SK-N-SH (cell line): ENCODE measurements around the gene SLC7A7. TPM values are rescaled to one million over a fixed set of nuclear protein-coding genes. Genes with fewer than 3 reads are reported as not detected.

Source experiments
- CTCF ChIA-PET: fragments of 300-600, 350-600 bp; formaldehyde crosslinking; extraction: SDS; loops from one replicate; lab custom pipeline; 2021; lab: Yijun Ruan, JAX
- POLR2A ChIA-PET: fragments of 350-600 bp; sonication (Branson Sonifier 250); formaldehyde crosslinking; extraction: SDS; loops from one replicate; lab custom pipeline; 2020; ENCODE audit warnings: antibody characterized with exemption, inconsistent platforms; lab: Yijun Ruan, JAX
- DNase-seq: peaks from one replicate; pipeline ENCODE4 v3.0.0; 2012
- H2AFZ ChIP-seq: fragments of 200-600 bp; sonication (generic); 2 replicates; pipeline ENCODE4 v1.8.1; 2016; ENCODE audit warnings: antibody characterized with exemption, mild to moderate bottlenecking, low read depth
- H3F3A ChIP-seq: fragments of 200-600 bp; sonication (generic); replicated peaks from 2 replicates; pipeline ENCODE3; 2016; ENCODE audit warnings: antibody characterized with exemption, mild to moderate bottlenecking; ENCODE audit not compliant: insufficient read depth
- H3K27ac ChIP-seq, 2 experiments: fragments of 200-500 bp in 1 of 2; fragments of 200-600 bp in 1 of 2; sonication (Bioruptor generic) in 1 of 2; sonication (generic), shearing (Covaris generic) in 1 of 2; 2 replicates each; pipeline versions ENCODE4 v1.5.1 to v1.6.1; 2014 to 2016; ENCODE audit warnings: low read depth in 2 of 2, inconsistent platforms in 1 of 2, low read length in 1 of 2, mild to moderate bottlenecking in 1 of 2, mixed read lengths in 1 of 2
- H3K27me3 ChIP-seq: fragments of 200-600 bp; sonication (generic), shearing (Covaris generic); 2 replicates; pipeline ENCODE4 v1.6.1; 2016; ENCODE audit warnings: mixed run types; ENCODE audit not compliant: insufficient read depth
- H3K36me3 ChIP-seq, 2 experiments: fragments of 200-500 bp in 1 of 2; fragments of 200-600 bp in 1 of 2; sonication (Bioruptor generic) in 1 of 2; sonication (generic) in 1 of 2; replicated peaks in 1 of 2; 2 replicates each; pipeline versions ENCODE3 to v1.5.1; 2014 to 2016; ENCODE audit warnings: low read length in 1 of 2, mild to moderate bottlenecking in 1 of 2; ENCODE audit not compliant: insufficient read depth in 2 of 2, control insufficient read depth in 1 of 2
- H3K4me1 ChIP-seq, 2 experiments: fragments of 200-500 bp in 1 of 2; fragments of 200-600 bp in 1 of 2; sonication (Bioruptor generic) in 1 of 2; sonication (generic), shearing (Covaris generic) in 1 of 2; 2 replicates each; pipeline versions ENCODE4 v1.5.1 to v1.6.1; 2014 to 2016; ENCODE audit warnings: low read depth in 1 of 2, low read length in 1 of 2, mixed run types in 1 of 2; ENCODE audit not compliant: insufficient read depth in 2 of 2, control insufficient read depth in 1 of 2
- H3K4me2 ChIP-seq: fragments of 200-600 bp; sonication (generic), shearing (Covaris generic); 2 replicates; pipeline ENCODE4 v1.6.1; 2017; ENCODE audit warnings: mixed run types
- H3K4me3 ChIP-seq, 2 experiments: fragments of 200-500 bp in 1 of 2; fragments of 200-600 bp in 1 of 2; sonication (Bioruptor generic) in 1 of 2; sonication (generic), shearing (Covaris generic) in 1 of 2; 2 replicates each; pipeline versions ENCODE4 v1.5.1 to v1.8.1; 2014 to 2016; ENCODE audit warnings: low read depth in 2 of 2, inconsistent platforms in 1 of 2, low read length in 1 of 2, mild to moderate bottlenecking in 1 of 2, mixed read lengths in 1 of 2, moderate library complexity in 1 of 2
- H3K79me2 ChIP-seq: fragments of 200-600 bp; sonication (generic); 2 replicates; pipeline ENCODE4 v1.8.1; 2017; ENCODE audit warnings: mild to moderate bottlenecking; ENCODE audit not compliant: insufficient read depth
- H3K9ac ChIP-seq: fragments of 200-600 bp; sonication (generic); 2 replicates; pipeline ENCODE4 v1.6.1; 2017; ENCODE audit warnings: mixed run types
- H3K9me2 ChIP-seq: fragments of 200-600 bp; sonication (generic); 2 replicates; pipeline ENCODE4 v1.6.1; 2017; ENCODE audit warnings: mixed run types
- H3K9me3 ChIP-seq: fragments of 200-600 bp; sonication (generic); 2 replicates; pipeline ENCODE4 v1.6.1; 2017; ENCODE audit warnings: mixed run types, mild to moderate bottlenecking, moderate library complexity
- H4K20me1 ChIP-seq: fragments of 200-600 bp; sonication (generic); 2 replicates; pipeline ENCODE4 v1.6.1; 2017; ENCODE audit warnings: mild to moderate bottlenecking, mixed run types; ENCODE audit not compliant: insufficient read depth
- CHD2 ChIP-seq: fragments of 150-350 bp; IDR thresholded peaks from 2 replicates; pipeline ENCODE4 v1.6.1; 2018; ENCODE audit warnings: low read length; ENCODE audit not compliant: partially characterized antibody
- CTCF ChIP-seq: fragments of 200-600 bp; sonication (generic); IDR thresholded peaks from 2 replicates; pipeline ENCODE4 v1.6.1; 2017; ENCODE audit warnings: antibody characterized with exemption, mild to moderate bottlenecking, moderate library complexity
- ELF1 ChIP-seq: IDR thresholded peaks from 2 replicates; pipeline ENCODE4 v1.4.0; 2012
- EP300 ChIP-seq, 2 experiments: IDR thresholded peaks; 2 replicates each; pipeline versions ENCODE4 v1.4.0 to v1.6.1; 2012; ENCODE audit warnings: borderline replicate concordance in 1 of 2, low read depth in 1 of 2, low read length in 1 of 2
- FOSL2 ChIP-seq: IDR thresholded peaks from 2 replicates; pipeline ENCODE4 v1.4.0; 2012; ENCODE audit warnings: low read depth, mild to moderate bottlenecking, moderate library complexity, borderline replicate concordance
- FOXJ3 ChIP-seq: sonication (generic); formaldehyde crosslinking; IDR thresholded peaks from 2 replicates; pipeline ENCODE4 v1.5.1; 2020; ENCODE audit warnings: mild to moderate bottlenecking, missing genetic modification reagents
- GATA2 ChIP-seq: sonication (generic); formaldehyde crosslinking; IDR thresholded peaks from 2 replicates; pipeline ENCODE4 v1.5.0; 2020; ENCODE audit warnings: mild to moderate bottlenecking, missing genetic modification reagents
- JUND ChIP-seq: IDR thresholded peaks from 2 replicates; pipeline ENCODE4 v1.4.0; 2012
- MXI1 ChIP-seq: IDR thresholded peaks from 2 replicates; pipeline ENCODE4 v1.6.1; 2012; ENCODE audit warnings: mild to moderate bottlenecking, low read depth, low read length, improper control_type of control experiment
- PBX3 ChIP-seq: IDR thresholded peaks from 2 replicates; pipeline ENCODE4; 2012
- RFX5 ChIP-seq: IDR thresholded peaks from 2 replicates; pipeline ENCODE4 v1.6.1; 2012; ENCODE audit warnings: mild to moderate bottlenecking, improper control_type of control experiment, low read length
- SMC3 ChIP-seq: IDR thresholded peaks from 2 replicates; pipeline ENCODE4 v1.6.1; 2012; ENCODE audit warnings: low read depth, low read length, improper control_type of control experiment
- TAF1 ChIP-seq: IDR thresholded peaks from 2 replicates; pipeline ENCODE4 v1.6.1; 2012; ENCODE audit warnings: low read depth, mild to moderate bottlenecking, low read length, moderate library complexity, borderline replicate concordance
- TCF12 ChIP-seq: IDR thresholded peaks from 2 replicates; pipeline ENCODE4 v1.4.0; 2012
- YY1 ChIP-seq: IDR thresholded peaks from 2 replicates; pipeline ENCODE4 v1.4.0; 2012; ENCODE audit warnings: low read depth, mild to moderate bottlenecking
- ZBTB33 ChIP-seq: IDR thresholded peaks from 2 replicates; pipeline ENCODE4 v1.4.0; 2012; ENCODE audit warnings: low read depth, borderline replicate concordance
- WGBS: methylation state at CpG from one replicate; pipeline ENCODE4 v1.1.6; 2017; ENCODE audit warnings: low lambda C conversion rate; 5-methylcytosine and 5-hydroxymethylcytosine counted together
- polyA plus RNA-seq, 3 experiments: library from polyadenylated mRNA; depleted of rRNA; stranded (reverse); fragments of >200 nt; gene quantifications; 2 replicates each; pipeline ENCODE4 v1.2.3, GENCODE V29; 2012
- TF ChIP-seq, protein P1 (sequence below): fragments of 150-350 bp; IDR thresholded peaks from 2 replicates; pipeline ENCODE4 v1.6.1; 2017; ENCODE audit warnings: antibody characterized with exemption, low read length, low read depth, borderline replicate concordance
- TF ChIP-seq, protein P2 (sequence below): IDR thresholded peaks from 2 replicates; pipeline ENCODE4 v1.6.1; 2012; ENCODE audit warnings: mild to moderate bottlenecking, low read depth, low read length, moderate library complexity
- TF ChIP-seq, protein P3 (sequence below): IDR thresholded peaks from 2 replicates; pipeline ENCODE4 v1.4.0; 2012; ENCODE audit warnings: low read depth, borderline replicate concordance

SLC7A7 gene
- polyA plus RNA-seq, 1 of the 3 experiments (the other 2 are of a cell fraction), result 0.30 TPM

GRCh38 chr14:22748631-22749068 is 66.6 kb downstream of the SLC7A7 start:
- 11% methylated on average over 4 of the region's 4 CpGs for WGBS
- TF ChIP-seq SMC3, result no peak
- TF ChIP-seq, protein P1, sequence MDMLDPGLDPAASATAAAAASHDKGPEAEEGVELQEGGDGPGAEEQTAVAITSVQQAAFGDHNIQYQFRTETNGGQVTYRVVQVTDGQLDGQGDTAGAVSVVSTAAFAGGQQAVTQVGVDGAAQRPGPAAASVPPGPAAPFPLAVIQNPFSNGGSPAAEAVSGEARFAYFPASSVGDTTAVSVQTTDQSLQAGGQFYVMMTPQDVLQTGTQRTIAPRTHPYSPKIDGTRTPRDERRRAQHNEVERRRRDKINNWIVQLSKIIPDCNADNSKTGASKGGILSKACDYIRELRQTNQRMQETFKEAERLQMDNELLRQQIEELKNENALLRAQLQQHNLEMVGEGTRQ, result no peak
- no peak for TF ChIP-seq ELF1
- TF ChIP-seq YY1, result no peak
- no peak for TF ChIP-seq GATA2 (CRISPR knock-in tag)
- TF ChIP-seq, protein P2, sequence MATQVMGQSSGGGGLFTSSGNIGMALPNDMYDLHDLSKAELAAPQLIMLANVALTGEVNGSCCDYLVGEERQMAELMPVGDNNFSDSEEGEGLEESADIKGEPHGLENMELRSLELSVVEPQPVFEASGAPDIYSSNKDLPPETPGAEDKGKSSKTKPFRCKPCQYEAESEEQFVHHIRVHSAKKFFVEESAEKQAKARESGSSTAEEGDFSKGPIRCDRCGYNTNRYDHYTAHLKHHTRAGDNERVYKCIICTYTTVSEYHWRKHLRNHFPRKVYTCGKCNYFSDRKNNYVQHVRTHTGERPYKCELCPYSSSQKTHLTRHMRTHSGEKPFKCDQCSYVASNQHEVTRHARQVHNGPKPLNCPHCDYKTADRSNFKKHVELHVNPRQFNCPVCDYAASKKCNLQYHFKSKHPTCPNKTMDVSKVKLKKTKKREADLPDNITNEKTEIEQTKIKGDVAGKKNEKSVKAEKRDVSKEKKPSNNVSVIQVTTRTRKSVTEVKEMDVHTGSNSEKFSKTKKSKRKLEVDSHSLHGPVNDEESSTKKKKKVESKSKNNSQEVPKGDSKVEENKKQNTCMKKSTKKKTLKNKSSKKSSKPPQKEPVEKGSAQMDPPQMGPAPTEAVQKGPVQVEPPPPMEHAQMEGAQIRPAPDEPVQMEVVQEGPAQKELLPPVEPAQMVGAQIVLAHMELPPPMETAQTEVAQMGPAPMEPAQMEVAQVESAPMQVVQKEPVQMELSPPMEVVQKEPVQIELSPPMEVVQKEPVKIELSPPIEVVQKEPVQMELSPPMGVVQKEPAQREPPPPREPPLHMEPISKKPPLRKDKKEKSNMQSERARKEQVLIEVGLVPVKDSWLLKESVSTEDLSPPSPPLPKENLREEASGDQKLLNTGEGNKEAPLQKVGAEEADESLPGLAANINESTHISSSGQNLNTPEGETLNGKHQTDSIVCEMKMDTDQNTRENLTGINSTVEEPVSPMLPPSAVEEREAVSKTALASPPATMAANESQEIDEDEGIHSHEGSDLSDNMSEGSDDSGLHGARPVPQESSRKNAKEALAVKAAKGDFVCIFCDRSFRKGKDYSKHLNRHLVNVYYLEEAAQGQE, result no peak
- no peak for TF ChIP-seq TAF1
- TF ChIP-seq MXI1, result no peak
- no peak for TF ChIP-seq FOXJ3 (CRISPR knock-in tag)
- no peak for TF ChIP-seq PBX3
- no peak for TF ChIP-seq RFX5
- no peak for TF ChIP-seq TCF12
- TF ChIP-seq ZBTB33, result no peak
- TF ChIP-seq JUND, result no peak
- TF ChIP-seq FOSL2, result no peak
- TF ChIP-seq, protein P3, sequence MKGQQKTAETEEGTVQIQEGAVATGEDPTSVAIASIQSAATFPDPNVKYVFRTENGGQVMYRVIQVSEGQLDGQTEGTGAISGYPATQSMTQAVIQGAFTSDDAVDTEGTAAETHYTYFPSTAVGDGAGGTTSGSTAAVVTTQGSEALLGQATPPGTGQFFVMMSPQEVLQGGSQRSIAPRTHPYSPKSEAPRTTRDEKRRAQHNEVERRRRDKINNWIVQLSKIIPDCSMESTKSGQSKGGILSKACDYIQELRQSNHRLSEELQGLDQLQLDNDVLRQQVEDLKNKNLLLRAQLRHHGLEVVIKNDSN, result no peak
- no peak for TF ChIP-seq CTCF
- TF ChIP-seq EP300 (IDR thresholded peaks at IDR 0.05; ENCODE audit: borderline replicate concordance in 1 of 2, low read depth in 1 of 2, low read length in 1 of 2), result no peak
- no peak for TF ChIP-seq CHD2
- TF ChIP-seq, all 33 proteins: peak for 0
- CTCF ChIA-PET, result interaction anchor here (0.7 to 1.2 kb wide), 3 partner anchors 18 to 179 kb away, joined by 3 to 4 read pairs (median 4); partner anchors contain the start of gene OXA1L

More at GRCh38 chr14:22748631-22749068, 66.6 kb downstream of the SLC7A7 start:
- no peaks in the 10 kb centered on the region for H3K36me3 ChIP-seq
- DNase-seq, result no peak
- no peak overlapping the region for H3K4me2 ChIP-seq
- no peaks in the 10 kb centered on the region for H3K79me2 ChIP-seq
- H3K4me1 ChIP-seq, result no peaks in the 10 kb centered on the region
- H2AFZ ChIP-seq, result no peak overlapping the region
- POLR2A ChIA-PET, result no interaction called here
- H3K4me3 ChIP-seq, result no peak overlapping the region
- no peaks in the 10 kb centered on the region for H4K20me1 ChIP-seq
- no peaks in the 10 kb centered on the region for H3K9me2 ChIP-seq
- no peaks in the 10 kb centered on the region for H3K9me3 ChIP-seq
- H3K9ac ChIP-seq, result no peak overlapping the region
- no peak overlapping the region for H3K27ac ChIP-seq
- peaks cover 11% of the 10 kb centered on the region for H3K27me3 ChIP-seq
- H3F3A ChIP-seq, result no peaks in the 10 kb centered on the region
